Neuronal stem cell (in vitro differentiated cells): ENCODE results near the gene TEAD4. TPM values are rescaled to one million over a fixed set of nuclear protein-coding genes. Genes with fewer than 3 reads are reported as not detected.

ENCODE experiments used
- small RNA-seq: library from polyadenylated mRNA; stranded (forward); fragments of <200 nt; extraction: miRNeasy Mini kit (QIAGEN cat#:217004); gene quantifications from one replicate; pipeline ENCODE3, GENCODE V24; 2013; ENCODE audit not compliant: insufficient read depth

Gene TEAD4

Small RNA genes lying within 50 kb of the gene (small RNA-seq; reads per million reads assigned to genes)
- gene RNU6-1315P: not detected
